ENCODE data around the gene MSLN.

DNA sequence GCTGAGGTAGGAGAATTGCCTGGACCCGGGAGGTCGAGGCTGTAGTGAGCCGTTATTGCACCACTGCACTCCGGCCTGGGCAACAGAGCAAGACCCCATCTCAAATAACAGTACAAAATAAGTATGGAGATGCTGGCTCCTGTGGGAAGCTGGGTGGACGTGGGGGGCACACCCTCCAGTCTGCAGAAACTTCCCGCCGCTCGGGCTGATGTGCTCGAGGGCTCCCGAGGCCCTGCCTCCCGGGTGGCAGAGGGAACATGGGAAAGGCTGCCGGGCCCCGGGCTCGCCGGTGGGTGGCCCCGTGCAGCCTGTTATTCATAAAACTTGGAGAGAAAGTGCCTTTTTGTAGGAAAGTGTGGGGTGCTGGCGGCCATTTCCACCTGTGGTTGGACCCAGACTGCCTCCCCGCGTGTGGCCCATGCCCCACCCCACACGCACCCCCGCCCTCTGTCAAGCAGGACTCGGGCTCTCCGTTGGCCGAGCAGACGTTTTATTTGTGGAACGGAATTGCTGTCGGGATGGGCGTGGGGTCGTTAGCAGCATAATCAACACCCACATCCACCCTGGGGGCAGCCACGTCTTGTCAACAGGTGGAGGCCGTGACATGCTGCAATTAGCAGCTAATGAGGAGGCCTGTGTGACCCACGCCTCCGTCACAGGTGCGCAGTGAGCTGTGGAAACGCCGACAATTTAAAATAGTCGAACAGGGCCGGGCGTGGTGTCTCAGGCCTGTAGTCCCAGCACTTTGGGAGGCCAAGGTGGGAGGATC lies 12.4 kb upstream of the MSLN start:
- TF ChIP-seq POLR2AphosphoS5 (IDR thresholded peaks at IDR 0.05; ENCODE audit: low read depth) (no peak), EZH2 (IDR thresholded peaks at IDR 0.05; ENCODE audit: low read depth, unreplicated experiment) (no peak), EZH2phosphoT487 (IDR thresholded peaks at IDR 0.05; ENCODE audit: unreplicated experiment) (no peak), JUNB (IDR thresholded peaks at IDR 0.05; ENCODE audit: unreplicated experiment) (no peak), NANOG (IDR thresholded peaks at IDR 0.05; ENCODE audit: borderline replicate concordance) (no peak), CREB1 (CRISPR knock-in tag; IDR thresholded peaks at IDR 0.05; ENCODE audit: low read depth) (no peak)
- TF ChIP-seq, protein P1, sequence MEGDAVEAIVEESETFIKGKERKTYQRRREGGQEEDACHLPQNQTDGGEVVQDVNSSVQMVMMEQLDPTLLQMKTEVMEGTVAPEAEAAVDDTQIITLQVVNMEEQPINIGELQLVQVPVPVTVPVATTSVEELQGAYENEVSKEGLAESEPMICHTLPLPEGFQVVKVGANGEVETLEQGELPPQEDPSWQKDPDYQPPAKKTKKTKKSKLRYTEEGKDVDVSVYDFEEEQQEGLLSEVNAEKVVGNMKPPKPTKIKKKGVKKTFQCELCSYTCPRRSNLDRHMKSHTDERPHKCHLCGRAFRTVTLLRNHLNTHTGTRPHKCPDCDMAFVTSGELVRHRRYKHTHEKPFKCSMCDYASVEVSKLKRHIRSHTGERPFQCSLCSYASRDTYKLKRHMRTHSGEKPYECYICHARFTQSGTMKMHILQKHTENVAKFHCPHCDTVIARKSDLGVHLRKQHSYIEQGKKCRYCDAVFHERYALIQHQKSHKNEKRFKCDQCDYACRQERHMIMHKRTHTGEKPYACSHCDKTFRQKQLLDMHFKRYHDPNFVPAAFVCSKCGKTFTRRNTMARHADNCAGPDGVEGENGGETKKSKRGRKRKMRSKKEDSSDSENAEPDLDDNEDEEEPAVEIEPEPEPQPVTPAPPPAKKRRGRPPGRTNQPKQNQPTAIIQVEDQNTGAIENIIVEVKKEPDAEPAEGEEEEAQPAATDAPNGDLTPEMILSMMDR (conservative IDR thresholded peaks at IDR 0.05; ENCODE audit: low read depth in 2 of 2) = no peak
- TF ChIP-seq, protein P2, sequence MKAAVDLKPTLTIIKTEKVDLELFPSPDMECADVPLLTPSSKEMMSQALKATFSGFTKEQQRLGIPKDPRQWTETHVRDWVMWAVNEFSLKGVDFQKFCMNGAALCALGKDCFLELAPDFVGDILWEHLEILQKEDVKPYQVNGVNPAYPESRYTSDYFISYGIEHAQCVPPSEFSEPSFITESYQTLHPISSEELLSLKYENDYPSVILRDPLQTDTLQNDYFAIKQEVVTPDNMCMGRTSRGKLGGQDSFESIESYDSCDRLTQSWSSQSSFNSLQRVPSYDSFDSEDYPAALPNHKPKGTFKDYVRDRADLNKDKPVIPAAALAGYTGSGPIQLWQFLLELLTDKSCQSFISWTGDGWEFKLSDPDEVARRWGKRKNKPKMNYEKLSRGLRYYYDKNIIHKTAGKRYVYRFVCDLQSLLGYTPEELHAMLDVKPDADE (IDR thresholded peaks at IDR 0.05) = no peak
- TF ChIP-seq, protein P3, sequence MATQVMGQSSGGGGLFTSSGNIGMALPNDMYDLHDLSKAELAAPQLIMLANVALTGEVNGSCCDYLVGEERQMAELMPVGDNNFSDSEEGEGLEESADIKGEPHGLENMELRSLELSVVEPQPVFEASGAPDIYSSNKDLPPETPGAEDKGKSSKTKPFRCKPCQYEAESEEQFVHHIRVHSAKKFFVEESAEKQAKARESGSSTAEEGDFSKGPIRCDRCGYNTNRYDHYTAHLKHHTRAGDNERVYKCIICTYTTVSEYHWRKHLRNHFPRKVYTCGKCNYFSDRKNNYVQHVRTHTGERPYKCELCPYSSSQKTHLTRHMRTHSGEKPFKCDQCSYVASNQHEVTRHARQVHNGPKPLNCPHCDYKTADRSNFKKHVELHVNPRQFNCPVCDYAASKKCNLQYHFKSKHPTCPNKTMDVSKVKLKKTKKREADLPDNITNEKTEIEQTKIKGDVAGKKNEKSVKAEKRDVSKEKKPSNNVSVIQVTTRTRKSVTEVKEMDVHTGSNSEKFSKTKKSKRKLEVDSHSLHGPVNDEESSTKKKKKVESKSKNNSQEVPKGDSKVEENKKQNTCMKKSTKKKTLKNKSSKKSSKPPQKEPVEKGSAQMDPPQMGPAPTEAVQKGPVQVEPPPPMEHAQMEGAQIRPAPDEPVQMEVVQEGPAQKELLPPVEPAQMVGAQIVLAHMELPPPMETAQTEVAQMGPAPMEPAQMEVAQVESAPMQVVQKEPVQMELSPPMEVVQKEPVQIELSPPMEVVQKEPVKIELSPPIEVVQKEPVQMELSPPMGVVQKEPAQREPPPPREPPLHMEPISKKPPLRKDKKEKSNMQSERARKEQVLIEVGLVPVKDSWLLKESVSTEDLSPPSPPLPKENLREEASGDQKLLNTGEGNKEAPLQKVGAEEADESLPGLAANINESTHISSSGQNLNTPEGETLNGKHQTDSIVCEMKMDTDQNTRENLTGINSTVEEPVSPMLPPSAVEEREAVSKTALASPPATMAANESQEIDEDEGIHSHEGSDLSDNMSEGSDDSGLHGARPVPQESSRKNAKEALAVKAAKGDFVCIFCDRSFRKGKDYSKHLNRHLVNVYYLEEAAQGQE (IDR thresholded peaks at IDR 0.05; ENCODE audit: unreplicated experiment) = no peak
